Esophagus squamous epithelium (tissue), 5 donors: Measurements from ENCODE around the gene SERF1A. TPM values are rescaled to one million over a fixed set of nuclear protein-coding genes. Genes with fewer than 3 reads are reported as not detected.
"Not testable (repeated sequence)": the region's sequence is repeated elsewhere in the genome, so short reads cannot be mapped to it uniquely, and the experiment has no call there.

ENCODE experiments used
- DNase-seq: peaks from one replicate; lab custom pipeline; 2025; lab: John Stamatoyannopoulos, UW
- H3K27ac ChIP-seq, 4 donors: fragments of 200-600 bp; sonication (generic); one replicate each; pipeline ENCODE4 v1.5.1; 2016 to 2019; ENCODE audit warnings: mild to moderate bottlenecking in 1 of 4
- H3K27me3 ChIP-seq, 4 donors: fragments of 200-600 bp; sonication (generic); 1 replicate in 3 of 4; 2 replicates in 1 of 4; pipeline versions ENCODE4 v1.5.1 to v1.6.0; 2017 to 2021; ENCODE audit warnings: antibody characterized with exemption in 1 of 4
- H3K36me3 ChIP-seq, 3 donors: fragments of 200-600 bp; sonication (generic); one replicate each; pipeline ENCODE4 v1.5.1; 2016 to 2019
- H3K4me1 ChIP-seq, 3 donors: fragments of 200-600 bp; sonication (generic); one replicate each; pipeline ENCODE4 v1.5.1; 2017 to 2019
- H3K4me3 ChIP-seq, 4 donors: fragments of 200-600 bp; sonication (generic); 1 replicate in 3 of 4; 2 replicates in 1 of 4; pipeline ENCODE4 v1.5.1; 2016 to 2019; ENCODE audit warnings: mild to moderate bottlenecking in 2 of 4, moderate library complexity in 1 of 4
- H3K9me3 ChIP-seq, 3 donors: fragments of 200-600 bp; sonication (generic); one replicate each; pipeline ENCODE4 v1.5.1; 2016 to 2019
- WGBS, 2 donors: methylation state at CpG; one replicate each; pipeline ENCODE4 v1.1.5; 2018; 5-methylcytosine and 5-hydroxymethylcytosine counted together
- intact Hi-C: fragments of 100-400 bp; cut with DNase I; formaldehyde crosslinking; loops from one replicate; pipeline ENCODE4 v1.15.0; 2022
- total RNA-seq, 4 donors: library from RNA; depleted of rRNA; stranded (reverse); fragments of >200 nt; gene quantifications; one replicate each; pipeline ENCODE4 v1.1.0, GENCODE V29; 2016
- donor health status: DM: yes; HTN: yes; CAD: no.

The SERF1A gene
- 1 to 10 TPM in 2 of 4 donors, under 1 TPM in 2; 0.62 to 9.3 (median 3.4) TPM for total RNA-seq

- DNase-seq, intact Hi-C loops, H3K9me3 ChIP-seq, H3K36me3 ChIP-seq, H3K4me3 ChIP-seq, H3K27ac ChIP-seq, H3K27me3 ChIP-seq, H3K4me1 ChIP-seq: not testable (repeated sequence)
- WGBS, 2 donors, result no CpG with 5 or more reads among the region's 66 CpGs
These were observed at the start of gene SERF1A for GRCh38 chr5:70900533-70901271. Gene SERF1A, plus strand, starts transcription at chr5:70900669. Its CDS starts 201 bp downstream, at chr5:70900870.

GRCh38 chr5:70866778-70867177, 33.7 kb upstream of the SERF1A start:
- H3K36me3 ChIP-seq, H3K27me3 ChIP-seq, H3K4me3 ChIP-seq, H3K27ac ChIP-seq, intact Hi-C loops, DNase-seq, H3K4me1 ChIP-seq, H3K9me3 ChIP-seq: not testable (repeated sequence)
- no CpG with 5 or more reads among the region's 2 CpGs for WGBS, 2 donors

GRCh38 chr5:70870626-70871025, 29.8 kb upstream of the SERF1A start:
- WGBS, 2 donors, result no CpG with 5 or more reads among the region's 1 CpG
- H3K9me3 ChIP-seq, DNase-seq, intact Hi-C loops, H3K4me3 ChIP-seq, H3K27ac ChIP-seq, H3K27me3 ChIP-seq, H3K4me1 ChIP-seq, H3K36me3 ChIP-seq: not testable (repeated sequence)

GRCh38 chr5:70896076-70896475, 4.4 kb upstream of the SERF1A start:
- H3K4me3 ChIP-seq, H3K27me3 ChIP-seq, H3K9me3 ChIP-seq, DNase-seq, H3K27ac ChIP-seq, intact Hi-C loops, H3K36me3 ChIP-seq, H3K4me1 ChIP-seq: not testable (repeated sequence)
- WGBS, 2 donors, result no CpG with 5 or more reads among the region's 2 CpGs

- H3K36me3 ChIP-seq, H3K4me3 ChIP-seq, H3K9me3 ChIP-seq, H3K4me1 ChIP-seq, intact Hi-C loops, H3K27ac ChIP-seq, DNase-seq, H3K27me3 ChIP-seq: not testable (repeated sequence)
- no CpG with 5 or more reads among the region's 5 CpGs for WGBS, 2 donors
These were observed 753 bp downstream of the SERF1A start for GRCh38 chr5:70901272-70901571.

- H3K36me3 ChIP-seq, DNase-seq, H3K27ac ChIP-seq, H3K27me3 ChIP-seq, intact Hi-C loops, H3K4me3 ChIP-seq, H3K4me1 ChIP-seq, H3K9me3 ChIP-seq: not testable (repeated sequence)
- WGBS, 2 donors, result no CpG with 5 or more reads among the region's 5 CpGs
These were observed 6.2 kb downstream of the SERF1A start for GRCh38 chr5:70906624-70907023.

- H3K4me3 ChIP-seq, intact Hi-C loops, H3K4me1 ChIP-seq, H3K9me3 ChIP-seq, DNase-seq, H3K27me3 ChIP-seq, H3K36me3 ChIP-seq, H3K27ac ChIP-seq: not testable (repeated sequence)
These were observed 16.4 kb downstream of the SERF1A start for GRCh38 chr5:70916829-70917228.

GRCh38 chr5:70925211-70925562, 24.7 kb downstream of the SERF1A start:
- H3K9me3 ChIP-seq, H3K4me3 ChIP-seq, H3K27ac ChIP-seq, H3K36me3 ChIP-seq, H3K4me1 ChIP-seq, intact Hi-C loops, DNase-seq, H3K27me3 ChIP-seq: not testable (repeated sequence)
- WGBS, 2 donors, result no CpG with 5 or more reads among the region's 16 CpGs

- no CpG with 5 or more reads among the region's 6 CpGs for WGBS, 2 donors
- H3K4me3 ChIP-seq, DNase-seq, H3K27me3 ChIP-seq, H3K27ac ChIP-seq, intact Hi-C loops, H3K4me1 ChIP-seq, H3K36me3 ChIP-seq, H3K9me3 ChIP-seq: not testable (repeated sequence)
These were observed 31.4 kb downstream of the SERF1A start for GRCh38 chr5:70931709-70932368.

GRCh38 chr5:70932560-70932959, 32.1 kb downstream of the SERF1A start:
- whole genome bisulfite sequencing, 2 donors, result no CpG with 5 or more reads among the region's 1 CpG

GRCh38 chr5:70953068-70953467, 52.6 kb downstream of the SERF1A start:
- DNase-seq, H3K4me3 ChIP-seq, H3K4me1 ChIP-seq, H3K27ac ChIP-seq, H3K9me3 ChIP-seq, H3K27me3 ChIP-seq, H3K36me3 ChIP-seq, intact Hi-C loops: not testable (repeated sequence)
- no CpG with 5 or more reads among the region's 10 CpGs for WGBS, 2 donors

More at GRCh38 chr5:70932560-70932959, 32.1 kb downstream of the SERF1A start:
- H3K36me3 ChIP-seq, H3K4me3 ChIP-seq, H3K4me1 ChIP-seq, intact Hi-C loops, H3K27ac ChIP-seq, H3K27me3 ChIP-seq, H3K9me3 ChIP-seq, DNase-seq: not testable (repeated sequence)
